Calu3 (cell line): ENCODE results near the gene ASIC5. TPM values are rescaled to one million over a fixed set of nuclear protein-coding genes. Genes with fewer than 3 reads are reported as not detected.
A peak's percentile ranks its signal among the peaks of the same experiment; 100 is the strongest.

Experiments used
- BruUV-seq: library from RNA; stranded (reverse); fragments of 400-500 nt; replicated peaks from 2 replicates; lab custom pipeline; 2021; lab: Mats Ljungman, UMichigan
- CTCF ChIA-PET: fragments of 300-600 bp; sonication (Branson Sonifier 250); formaldehyde crosslinking; loops from one replicate; lab custom pipeline; 2022; ENCODE audit warnings: antibody characterized with exemption; lab: Charles Lee
- DNase-seq: peaks from one replicate; pipeline ENCODE4 v3.0.0; 2022
- H3K27ac Mint-ChIP-seq: one replicate; pipeline ENCODE4 v1.8.0; 2022; ENCODE audit warnings: mixed read lengths; ENCODE audit not compliant: unreplicated experiment
- H3K27me3 Mint-ChIP-seq: one replicate; pipeline ENCODE4 v1.8.0; 2022; ENCODE audit warnings: mixed read lengths; ENCODE audit not compliant: unreplicated experiment
- H3K36me3 Mint-ChIP-seq: one replicate; pipeline ENCODE4 v1.8.0; 2022; ENCODE audit warnings: mild to moderate bottlenecking, moderate library complexity, mixed read lengths; ENCODE audit not compliant: insufficient read depth, unreplicated experiment
- H3K4me1 Mint-ChIP-seq: one replicate; pipeline ENCODE4 v1.8.0; 2022; ENCODE audit warnings: mild to moderate bottlenecking, low read depth, mixed read lengths; ENCODE audit not compliant: unreplicated experiment
- H3K4me3 Mint-ChIP-seq: one replicate; pipeline ENCODE4 v1.8.0; 2022; ENCODE audit warnings: mild to moderate bottlenecking, low read depth, moderate library complexity, mixed read lengths; ENCODE audit not compliant: unreplicated experiment
- H3K9me3 Mint-ChIP-seq: one replicate; pipeline ENCODE4 v1.8.0; 2022; ENCODE audit warnings: low read depth, mixed read lengths; ENCODE audit not compliant: unreplicated experiment
- CTCF ChIP-seq: fragments of 200-600 bp; IDR thresholded peaks from one replicate; pipeline ENCODE4 v1.8.0; 2022; ENCODE audit warnings: antibody characterized with exemption; ENCODE audit not compliant: unreplicated experiment
- intact Hi-C: fragments of 100-400 bp; cut with micrococcal nuclease; formaldehyde crosslinking; loops from one replicate; pipeline ENCODE4 v1.10.0; 2022; ENCODE audit not compliant: unreplicated experiment
- total RNA-seq: library from RNA; stranded (reverse); gene quantifications from 2 replicates; pipeline ENCODE4 v1.2.3, GENCODE V29; 2022

ASIC5 gene
- total RNA-seq, 1 experiment from 2014 or later: not detected

- Mint-ChIP-seq H3K9me3 (no peaks in the 10 kb centered on the region), H3K4me3 (no peak overlapping the region), H3K27ac (no peak overlapping the region), H3K4me1 (peaks cover 9% of the 10 kb centered on the region), H3K27me3 (no peaks in the 10 kb centered on the region), H3K36me3 (no peaks in the 10 kb centered on the region)
- no peak for DNase-seq
- intact Hi-C loops: no loop called here
- no peak for TF ChIP-seq CTCF
- CTCF ChIA-PET: interaction anchor here (0.5 to 0.8 kb wide), 2 partner anchors 9 to 393 kb away, joined by 3 to 4 read pairs; no protein-coding TSS in a partner anchor
- no TSS peak for BruUV-seq
These were observed 47.4 kb downstream of the ASIC5 start for GRCh38 chr4:155818639-155819038.

GRCh38 chr4:155811083-155811482, 55.0 kb downstream of the ASIC5 start:
- no peaks in the 10 kb centered on the region for H3K4me1 Mint-ChIP-seq
- intact Hi-C loops: no loop called here
- CTCF ChIA-PET: interaction anchor here (1.9 kb wide), 1 partner anchor 142 kb away, joined by 20 read pairs; the partner anchor contains the start of gene CTSO
- no peak for DNase-seq
- H3K36me3 Mint-ChIP-seq: peaks cover 6% of the 10 kb centered on the region
- no peak for TF ChIP-seq CTCF
- H3K4me3 Mint-ChIP-seq: no peak overlapping the region
- no TSS peak for BruUV-seq
- no peak overlapping the region for H3K27ac Mint-ChIP-seq
- H3K27me3 Mint-ChIP-seq: no peaks in the 10 kb centered on the region
- no peaks in the 10 kb centered on the region for H3K9me3 Mint-ChIP-seq

- no peaks in the 10 kb centered on the region for H3K9me3 Mint-ChIP-seq
- H3K4me3 Mint-ChIP-seq: no peak overlapping the region
- no peaks in the 10 kb centered on the region for H3K27me3 Mint-ChIP-seq
- no TSS peak for BruUV-seq
- no peak overlapping the region for H3K27ac Mint-ChIP-seq
- DNase-seq: peak; percentile 7
- intact Hi-C loops: loop anchor here (1.0 kb wide), 1 partner anchor 143 kb away; the partner anchor contains the start of gene CTSO
- CTCF ChIA-PET: interaction anchor here (0.7 to 1.9 kb wide), 2 partner anchors 9 to 143 kb away, joined by 3 to 20 read pairs; partner anchors contain the start of gene CTSO
- TF ChIP-seq CTCF: peak; percentile 25
- peaks cover 6% of the 10 kb centered on the region for H3K36me3 Mint-ChIP-seq
- H3K4me1 Mint-ChIP-seq: no peaks in the 10 kb centered on the region
These were observed 56.2 kb downstream of the ASIC5 start for GRCh38 chr4:155809835-155810234.

- intact Hi-C loops: no loop called here
- H3K9me3 Mint-ChIP-seq: no peaks in the 10 kb centered on the region
- H3K4me3 Mint-ChIP-seq: no peak overlapping the region
- CTCF ChIA-PET: no interaction called here
- TF ChIP-seq CTCF: no peak
- H3K4me1 Mint-ChIP-seq: no peaks in the 10 kb centered on the region
- no peak overlapping the region for H3K27ac Mint-ChIP-seq
- no TSS peak for BruUV-seq
- no peaks in the 10 kb centered on the region for H3K27me3 Mint-ChIP-seq
- H3K36me3 Mint-ChIP-seq: no peaks in the 10 kb centered on the region
- no peak for DNase-seq
These were observed 59.1 kb downstream of the ASIC5 start for GRCh38 chr4:155807021-155807420.
